COLO829 (cell line): ENCODE measurements around the gene MAP3K2.

Experiments used
- DNase-seq: peaks from one replicate; pipeline ENCODE4 v3.0.0; 2012; ENCODE audit warnings: low spot score

The MAP3K2 gene

DNA sequence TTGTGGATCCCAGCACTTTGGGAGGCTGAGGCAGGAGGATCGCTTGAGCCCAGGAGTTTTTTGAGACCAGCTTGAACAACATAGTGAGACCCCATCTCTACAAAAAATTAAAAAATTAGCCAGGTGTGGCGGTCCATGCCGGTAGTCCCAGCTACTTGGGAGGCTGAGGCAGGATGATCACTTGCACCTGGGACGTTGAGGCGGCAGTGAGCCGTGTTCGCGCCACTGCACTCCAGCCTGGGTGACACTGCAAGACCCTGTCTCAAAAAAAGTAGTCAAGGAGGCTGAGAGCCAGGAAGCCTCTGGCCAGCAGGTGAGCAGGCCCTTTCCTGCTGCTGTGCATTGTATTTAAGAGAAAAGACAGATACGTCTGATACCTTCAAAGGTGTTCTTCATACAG is 19.3 kb upstream of the MAP3K2 start:
- DNase-seq, result no peak

DNA sequence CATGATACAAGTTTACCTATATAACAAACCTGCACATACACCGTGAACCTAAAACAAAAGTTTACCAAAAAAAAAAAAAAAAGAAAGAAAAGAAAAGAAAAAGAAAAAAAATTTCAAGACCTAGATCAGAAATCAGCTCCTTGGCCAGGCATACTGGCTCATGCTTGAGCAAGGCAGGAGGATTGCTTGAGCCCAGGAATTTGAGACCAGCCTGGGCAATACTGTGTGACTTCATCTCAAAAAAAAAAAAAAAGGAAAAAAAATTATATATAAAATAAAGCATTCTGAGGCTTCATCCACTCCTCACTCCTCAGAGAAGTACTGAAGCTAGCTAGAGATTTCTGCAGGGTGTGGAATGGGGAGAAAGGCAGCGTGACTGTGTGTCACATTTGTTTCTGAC is 18.7 kb upstream of the MAP3K2 start:
- DNase-seq, result no peak

DNA sequence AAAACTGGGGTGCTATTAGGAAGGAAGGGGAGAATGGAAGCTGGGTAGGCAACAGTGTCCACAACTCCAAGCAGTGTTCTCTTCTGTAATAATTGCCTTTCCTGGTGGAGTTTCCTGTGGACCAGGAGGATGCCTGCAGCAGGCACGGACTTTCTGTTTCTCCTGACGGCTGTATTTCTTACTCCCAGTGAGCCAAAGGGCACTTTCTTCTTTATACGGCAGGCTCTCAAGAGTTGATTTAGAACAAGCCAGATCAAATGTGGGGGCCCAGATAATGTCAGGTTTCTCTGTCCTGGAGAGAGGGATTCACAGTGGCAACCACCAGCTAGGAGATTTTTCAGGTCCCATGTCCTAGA is 17.5 kb upstream of the MAP3K2 start:
- DNase-seq, result no peak

DNA sequence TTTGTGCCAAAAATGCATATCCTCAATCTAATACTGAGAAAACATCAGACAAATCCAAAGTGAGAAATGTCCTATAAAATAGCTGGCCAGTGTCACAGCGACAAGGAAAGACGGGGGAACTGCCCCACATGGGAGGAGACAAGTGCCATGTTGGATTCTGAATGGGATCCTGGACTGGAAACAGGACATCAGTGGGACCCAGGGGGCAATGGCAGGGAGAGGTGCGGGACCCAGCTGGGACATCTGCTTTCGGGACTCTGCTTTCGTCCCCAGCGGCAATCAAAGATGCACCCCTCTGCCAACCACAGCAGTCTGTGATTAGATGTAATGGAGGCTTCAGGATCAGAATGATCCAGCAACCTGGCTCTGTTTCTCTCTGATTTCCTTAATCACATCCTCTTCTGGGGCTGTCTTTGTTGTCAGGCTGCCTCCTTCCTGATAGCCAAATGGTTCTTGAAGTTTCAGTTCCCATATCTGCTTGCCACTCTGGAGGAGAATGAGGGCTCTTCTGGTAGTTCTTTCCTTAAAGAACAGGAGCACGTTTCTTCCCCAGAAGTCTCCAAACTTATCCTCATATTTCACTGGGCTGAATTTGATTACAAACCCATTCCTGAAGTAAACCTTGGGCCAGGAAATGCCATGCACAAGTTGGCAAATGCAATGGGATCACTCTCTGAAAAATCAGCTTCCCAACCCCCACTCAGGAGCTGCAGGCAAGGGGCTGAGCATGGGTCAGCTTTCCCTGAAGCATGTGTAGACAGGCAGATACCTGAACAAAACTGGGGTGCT is 16.9 kb upstream of the MAP3K2 start:
- DNase-seq, result no peak

DNA sequence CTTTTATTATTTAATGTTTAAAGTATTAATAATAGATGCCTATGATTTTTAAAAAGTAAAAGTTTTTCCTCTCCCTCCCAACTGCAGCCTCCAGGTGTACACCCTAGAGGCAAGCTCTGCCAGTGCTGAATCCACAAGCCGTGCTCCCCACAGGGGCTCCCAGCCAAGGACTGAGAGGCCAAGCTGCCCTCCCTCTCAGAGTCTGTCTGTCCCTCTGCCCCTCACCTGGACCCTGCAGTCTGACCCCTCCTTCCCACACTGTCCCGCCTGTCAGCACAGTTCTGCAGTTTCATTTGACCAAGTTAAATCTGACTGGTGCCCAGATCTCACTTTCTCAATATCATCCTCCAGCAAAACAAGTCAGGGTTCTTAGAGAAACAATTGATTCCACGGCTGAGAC is 15.7 kb upstream of the MAP3K2 start:
- DNase-seq, result no peak

DNA sequence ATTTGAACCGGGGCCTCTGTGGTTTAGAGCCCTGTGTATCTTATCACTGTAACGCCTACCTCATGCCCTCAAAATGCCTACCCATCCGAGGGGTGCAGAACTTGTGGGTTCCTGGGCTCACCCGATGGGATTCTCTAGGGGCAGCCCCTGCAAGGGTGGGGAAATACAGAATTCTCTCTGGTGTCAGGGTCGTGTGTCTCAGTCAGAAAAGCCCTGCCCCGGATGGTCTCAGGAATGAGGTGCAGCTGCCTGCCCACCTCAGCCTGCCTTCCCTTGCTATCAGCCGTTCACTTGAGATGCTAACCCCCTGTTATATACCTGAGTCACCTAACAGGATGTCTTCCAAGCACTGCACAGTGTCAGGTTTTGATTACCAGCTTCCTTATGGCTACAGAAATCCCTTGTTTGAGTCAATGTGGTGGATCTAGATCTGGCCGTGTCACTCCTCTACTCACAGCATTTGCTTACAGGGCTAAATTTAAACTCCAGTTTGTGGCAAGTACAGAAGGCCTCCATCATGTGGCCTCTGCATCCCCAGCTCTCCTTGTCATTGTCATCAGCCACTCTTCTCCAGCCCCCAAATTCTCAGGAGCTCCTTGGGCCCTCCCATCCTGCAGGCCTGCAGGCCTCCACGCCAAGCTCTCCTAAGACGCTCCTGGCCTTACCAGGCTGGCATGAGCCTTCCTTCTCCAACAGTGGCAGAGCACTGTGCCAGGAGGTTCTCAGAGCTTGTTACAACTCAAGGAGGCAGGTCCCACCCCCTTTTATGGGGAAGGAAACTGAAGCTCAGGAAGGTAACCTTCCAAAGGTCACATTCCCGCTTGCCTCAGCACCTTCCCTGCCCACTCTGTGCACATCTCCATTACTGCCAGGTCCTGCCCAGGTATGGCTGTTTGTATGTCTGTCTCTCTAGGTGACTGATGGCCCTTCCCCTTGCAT is 14.3 kb upstream of the MAP3K2 start:
- no peak for DNase-seq

DNA sequence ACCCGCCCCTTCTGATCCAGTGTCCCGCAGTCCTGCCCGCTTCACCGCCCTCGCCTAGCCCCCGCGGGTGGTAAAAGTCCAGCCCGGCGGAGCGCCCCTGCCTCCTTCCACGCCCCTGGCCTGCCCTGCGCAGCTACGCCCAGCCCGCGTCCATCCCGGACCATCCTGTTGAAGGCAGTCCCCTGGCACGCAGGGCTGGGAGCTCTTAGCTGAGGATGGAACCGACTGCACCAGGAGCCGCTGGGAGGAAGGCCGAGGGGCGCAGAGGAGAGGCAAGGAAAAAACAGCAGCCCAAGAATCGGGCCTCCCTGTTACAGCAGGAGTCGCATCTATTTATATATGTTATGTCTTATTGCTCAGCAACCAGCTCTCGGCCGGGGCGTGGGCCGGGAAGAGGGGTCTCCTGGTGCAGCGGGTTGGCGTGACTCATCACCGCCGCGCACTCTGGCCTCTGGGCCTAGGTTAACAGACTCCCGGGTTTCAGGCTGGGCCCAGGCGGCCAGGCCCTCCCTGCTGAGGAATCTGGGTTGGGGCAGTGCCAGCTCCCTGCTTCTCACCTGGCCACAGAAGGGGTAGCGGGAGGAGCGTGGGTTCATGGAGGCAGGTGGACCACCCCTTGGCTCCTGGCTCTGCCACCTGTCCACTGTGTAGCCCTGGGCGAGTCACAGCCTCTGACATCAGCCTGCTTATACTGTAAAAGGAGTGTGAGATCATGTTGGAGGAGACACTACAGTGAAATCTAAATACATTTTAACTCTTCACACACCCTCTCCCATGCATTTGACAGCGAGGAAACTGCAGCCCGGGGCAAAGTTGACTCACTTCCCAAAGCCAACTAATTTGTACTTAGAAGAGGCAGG is 13.4 kb upstream of the MAP3K2 start:
- DNase-seq, result no peak

DNA sequence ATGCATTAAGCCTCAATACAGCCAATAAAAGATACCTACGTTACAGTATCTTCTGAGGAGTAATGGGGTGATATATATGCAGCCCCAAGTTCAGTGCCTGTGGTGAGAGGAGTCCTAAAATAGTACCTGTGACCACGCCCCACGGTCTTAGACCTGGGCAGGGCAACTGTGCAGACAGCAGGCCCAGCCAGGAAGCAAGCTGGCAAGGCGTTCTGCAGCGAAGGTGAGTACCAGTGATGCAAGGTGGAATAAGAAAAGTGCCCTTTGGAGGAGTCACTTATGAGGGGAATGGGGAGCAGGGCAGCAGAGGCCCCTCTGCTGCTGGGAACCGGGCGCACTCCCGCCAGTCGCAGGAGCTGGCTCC is 12.7 kb upstream of the MAP3K2 start:
- no peak for DNase-seq

DNA sequence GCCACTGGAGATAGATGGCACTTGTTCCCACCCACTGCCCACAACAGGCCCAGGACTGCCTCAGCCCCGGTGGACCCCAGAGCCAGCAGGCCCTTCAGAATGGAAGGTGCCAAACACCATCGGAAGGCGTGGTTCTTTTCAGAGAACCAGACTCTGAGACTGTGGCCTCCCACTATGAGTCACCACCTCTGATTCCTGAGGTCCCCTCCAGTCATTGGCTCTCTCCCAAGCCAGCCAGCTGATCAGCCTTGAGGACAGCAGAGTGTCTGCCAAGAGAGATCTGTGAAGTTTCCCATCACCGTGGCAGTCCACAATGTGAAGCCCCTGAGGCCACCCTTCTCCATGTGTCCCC is 10.4 kb upstream of the MAP3K2 start:
- peak; percentile 94 for DNase-seq

DNA sequence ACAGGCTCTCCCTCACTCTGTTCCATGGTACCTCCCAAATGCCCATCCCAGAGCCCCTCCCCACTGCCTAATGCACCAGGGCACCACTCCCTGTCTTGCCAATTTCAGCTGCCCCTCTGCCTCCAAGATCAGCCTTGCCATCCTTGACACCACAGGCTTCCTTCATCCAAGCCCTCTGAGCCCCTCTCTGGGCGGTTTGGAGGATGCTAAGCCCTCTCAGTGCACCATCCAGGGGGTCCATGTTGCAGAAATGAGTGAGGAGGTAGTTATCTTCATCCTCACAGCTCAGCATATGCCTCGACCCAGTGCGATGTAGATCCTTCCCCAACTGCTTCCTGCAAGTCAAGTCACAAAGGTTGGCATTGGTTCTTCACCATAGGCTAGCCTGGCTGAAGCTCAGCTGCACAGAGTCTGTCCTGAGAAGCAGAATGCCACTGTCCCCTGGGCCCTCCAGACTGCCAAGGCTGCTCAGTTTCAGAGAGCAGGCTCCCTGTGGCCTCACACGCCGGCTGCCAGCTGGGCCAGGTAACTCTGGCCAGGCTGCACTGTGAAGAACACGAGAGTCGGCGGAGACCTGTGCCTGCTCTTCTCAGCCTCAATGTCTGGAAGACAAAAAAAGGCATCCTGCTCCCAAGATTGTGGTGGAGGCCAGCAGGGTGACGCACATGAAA is 9.9 kb upstream of the MAP3K2 start:
- DNase-seq, result no peak

DNA sequence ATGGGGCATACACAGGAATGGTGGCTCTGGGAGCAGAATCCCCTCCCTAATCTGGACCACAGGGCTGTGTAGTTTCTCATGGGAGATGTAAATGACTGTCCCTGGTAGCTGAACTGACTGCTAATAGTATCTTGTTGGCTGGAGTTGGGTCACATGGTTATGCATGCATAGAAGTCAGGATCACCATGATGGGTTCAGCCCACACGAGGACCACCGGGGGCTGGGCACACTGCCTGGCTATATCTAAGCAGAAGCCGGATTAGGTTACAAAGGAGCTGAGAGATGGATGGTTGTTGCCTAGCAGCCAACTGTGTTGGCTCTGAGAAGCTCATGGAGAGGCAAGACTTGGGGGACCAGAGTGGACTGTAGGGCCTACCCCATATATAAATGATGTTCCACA is 6.7 kb upstream of the MAP3K2 start:
- no peak for DNase-seq

DNA sequence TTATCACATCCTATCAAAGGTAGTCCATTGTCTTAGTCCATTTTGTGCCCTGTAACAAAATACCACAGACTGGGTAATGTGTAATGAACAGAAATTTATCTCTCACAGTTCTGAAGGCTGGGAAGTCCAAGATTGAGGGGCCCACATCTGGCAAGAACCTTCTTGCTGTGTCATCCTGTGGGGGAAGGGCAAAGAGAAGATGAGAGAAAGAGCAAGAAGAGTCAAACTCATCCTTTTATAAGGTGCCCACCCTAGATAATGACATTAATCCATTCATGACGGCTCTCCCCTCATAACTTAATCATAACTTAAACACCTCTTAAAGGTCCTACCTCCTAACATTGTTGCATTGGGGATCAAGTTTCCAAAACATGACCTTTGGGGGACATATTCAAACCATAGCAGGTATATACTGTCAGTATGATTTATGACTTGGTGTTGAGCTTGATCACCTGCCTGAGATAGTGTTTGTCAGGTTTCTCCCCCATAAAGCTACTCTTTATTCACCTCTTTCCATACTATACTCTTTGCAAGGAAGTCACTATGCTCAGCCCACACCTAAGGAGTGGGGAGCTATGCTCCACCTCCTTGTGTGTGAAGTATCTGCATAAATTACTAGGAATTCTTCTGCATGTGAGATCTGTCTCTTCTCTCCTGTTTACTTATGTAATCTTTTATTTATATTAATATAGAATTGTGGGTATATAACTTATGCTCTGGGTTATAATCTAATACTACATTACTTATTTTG is 5.2 kb upstream of the MAP3K2 start:
- no peak for DNase-seq

DNA sequence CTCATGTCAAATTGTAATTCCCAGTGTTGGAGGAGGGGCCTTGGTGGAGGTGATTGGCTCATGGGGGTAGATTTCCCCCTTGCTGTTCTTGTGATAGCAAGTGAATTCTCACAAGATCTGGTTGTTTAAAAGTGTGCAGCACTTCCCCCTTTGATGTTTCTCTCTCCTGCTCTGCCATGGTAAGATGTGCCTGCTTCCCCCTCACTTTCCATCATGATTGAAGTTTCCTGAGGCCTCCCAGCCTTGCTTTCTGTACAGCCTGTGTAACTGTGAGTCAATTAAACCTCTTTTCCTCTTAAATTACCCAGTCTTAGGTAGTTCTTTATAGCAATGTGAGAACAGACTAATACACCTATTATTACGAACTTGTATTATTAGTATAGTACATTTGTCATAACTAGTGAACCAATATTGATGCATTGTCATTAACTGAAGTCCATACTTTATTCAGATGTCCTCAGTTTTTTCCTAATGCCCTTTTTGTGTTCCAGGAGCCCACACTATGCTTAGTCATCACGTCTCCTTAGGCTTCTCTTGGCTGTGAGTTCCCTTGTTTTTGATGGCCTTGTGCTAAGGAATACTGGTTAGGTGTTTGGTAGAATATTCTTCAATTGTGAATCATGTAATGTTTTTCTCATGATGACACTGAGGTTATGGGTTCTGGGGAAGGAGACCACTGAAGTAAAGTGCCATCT is 4.5 kb upstream of the MAP3K2 start:
- DNase-seq, result no peak

DNA sequence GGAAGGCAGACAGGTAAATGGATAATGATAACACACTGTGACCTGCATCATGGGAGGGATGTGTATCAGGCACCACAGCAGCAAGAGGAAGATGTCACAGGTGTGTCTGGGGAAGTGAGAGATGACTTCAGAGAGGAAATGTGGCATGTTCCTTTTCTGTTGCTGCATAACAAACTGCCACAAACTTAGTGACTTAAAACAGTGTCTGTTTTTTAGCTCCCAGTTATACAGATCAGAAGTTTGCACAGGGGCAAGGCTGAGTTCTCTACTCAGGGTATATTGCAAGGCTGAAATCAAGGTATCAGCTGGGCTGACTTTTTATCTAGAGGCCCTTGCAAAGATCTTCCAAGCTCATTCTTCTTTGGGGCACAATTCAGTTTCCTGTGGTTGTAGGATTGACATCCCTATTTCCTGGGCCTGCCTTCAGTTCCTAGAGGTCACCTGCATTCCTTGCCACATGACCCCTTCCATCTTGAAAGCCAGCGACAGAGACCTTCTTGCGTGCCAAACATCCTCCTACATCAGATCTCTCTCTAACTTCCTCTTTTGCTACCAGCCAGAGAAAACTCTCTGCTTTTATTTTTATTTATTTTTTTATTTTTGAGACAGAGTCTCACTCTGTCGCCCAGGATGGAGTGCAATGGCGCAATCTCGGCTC is 2.1 kb upstream of the MAP3K2 start:
- DNase-seq, result no peak

DNA sequence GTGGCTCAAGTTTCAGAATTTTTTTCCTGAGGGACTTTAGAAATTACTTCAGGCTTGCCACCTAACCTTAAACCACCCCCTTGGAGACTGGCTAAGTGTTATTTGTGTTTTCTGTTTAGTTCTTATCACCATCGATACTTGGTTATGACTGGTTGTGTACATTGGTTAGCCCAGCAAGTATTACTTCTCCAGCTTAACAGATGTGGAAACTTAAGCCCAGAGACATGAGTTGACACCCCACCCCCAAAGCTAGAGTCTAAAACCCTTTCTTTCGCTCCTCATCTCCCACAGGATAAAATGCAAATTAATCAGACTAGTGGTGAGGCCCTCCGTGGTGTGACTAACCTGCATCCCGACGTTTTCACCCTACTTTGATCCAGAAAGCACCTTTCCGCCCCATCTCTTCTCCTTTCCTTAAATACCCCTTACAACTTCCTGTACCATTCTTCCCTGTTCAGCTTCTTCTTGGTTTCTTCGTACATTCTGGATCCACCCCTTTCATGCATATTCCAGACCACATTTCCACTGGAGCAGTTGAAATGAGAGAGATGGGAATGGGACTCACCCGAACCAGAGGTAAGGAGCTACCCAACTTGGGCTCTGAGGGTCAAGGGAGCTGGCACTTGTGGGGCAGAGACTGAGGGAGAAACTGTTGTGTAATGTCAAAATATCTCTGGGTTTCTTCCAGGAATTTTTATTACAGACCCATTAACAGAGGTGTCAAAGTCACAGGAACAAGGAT is 819 bp upstream of the MAP3K2 start:
- DNase-seq, result no peak

DNA sequence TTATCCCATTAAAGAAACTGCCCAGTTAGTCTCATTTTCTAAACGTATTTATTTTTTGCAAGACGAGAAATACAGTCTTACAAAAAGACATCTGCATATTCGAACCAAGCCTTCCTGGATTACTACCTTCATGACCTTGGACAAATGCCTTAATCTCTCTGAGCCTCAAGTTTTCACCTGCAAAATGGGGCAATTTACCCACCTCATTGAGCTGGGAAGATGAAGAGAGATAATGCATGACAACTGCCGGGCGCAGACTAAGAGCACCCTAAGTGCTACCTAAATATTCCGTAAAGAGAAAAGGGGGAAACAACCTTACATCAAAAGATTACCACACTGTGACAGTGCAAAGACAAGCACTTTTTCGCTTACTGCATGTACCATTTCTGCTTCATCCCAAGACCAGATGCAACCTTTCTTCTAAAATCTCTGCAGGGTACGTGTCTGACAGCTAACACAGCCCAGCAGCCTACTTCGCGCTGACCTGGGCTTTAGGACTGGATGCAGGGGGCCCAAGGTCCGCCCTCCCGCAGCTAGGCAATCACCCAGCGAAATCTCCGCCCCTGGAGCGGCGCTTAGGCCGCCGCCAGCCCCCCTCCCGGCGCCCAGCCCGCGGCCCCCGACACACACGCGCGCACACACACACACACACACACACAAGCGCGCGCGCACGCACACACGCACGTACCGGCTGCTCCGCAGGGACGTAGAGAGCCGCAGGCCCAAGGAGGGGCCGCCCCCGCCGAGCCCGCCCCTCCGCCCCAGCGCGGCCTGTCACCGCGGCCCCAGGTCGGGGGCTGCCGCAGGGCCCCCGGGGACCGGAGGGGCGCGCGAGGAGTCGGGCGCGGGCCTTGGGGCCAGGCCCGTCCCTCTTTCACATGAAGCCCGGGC is 766 bp downstream of the MAP3K2 start:
- DNase-seq, result peak; percentile 48

DNA sequence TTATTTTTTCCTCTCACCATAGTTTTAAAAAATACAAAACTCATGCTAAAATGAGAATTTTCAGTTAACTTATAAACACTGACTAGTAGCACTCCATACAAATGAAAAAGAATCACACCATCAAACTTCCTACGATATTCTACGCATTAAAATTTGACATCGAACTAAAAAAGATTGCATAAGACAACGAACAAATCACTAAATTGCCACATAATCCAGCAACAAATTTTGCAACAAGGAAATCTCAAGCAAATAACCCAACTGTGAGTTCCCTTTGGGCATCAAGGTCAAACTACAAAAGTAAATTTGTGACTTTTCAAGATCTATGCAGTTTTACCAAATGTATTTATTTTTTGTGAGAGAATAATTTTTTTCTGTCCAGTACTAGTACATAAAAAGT is 1.5 kb downstream of the MAP3K2 start:
- DNase-seq, result no peak

DNA sequence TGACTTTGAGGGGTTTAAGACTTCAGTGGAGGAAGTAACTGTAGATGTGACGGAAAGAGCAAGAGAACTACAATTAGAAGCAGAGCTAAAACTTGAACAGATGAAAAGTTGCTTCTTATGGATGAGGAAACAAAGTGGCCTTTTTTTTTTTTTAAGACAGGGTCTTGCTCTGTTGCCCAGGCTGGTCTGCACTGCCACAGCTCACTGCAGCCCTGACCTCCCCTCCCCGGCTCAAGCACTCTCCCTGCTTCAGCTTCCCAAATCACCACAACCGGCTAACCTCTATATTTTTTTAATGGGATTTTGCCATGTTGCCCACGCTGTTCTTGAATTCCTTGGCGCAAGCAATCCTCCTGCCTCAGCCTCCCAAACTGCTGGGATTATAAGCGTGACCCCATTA is 3.2 kb downstream of the MAP3K2 start:
- no peak for DNase-seq
